ENCODE data around the gene LRRC23.
A peak's percentile ranks its signal among the peaks of the same experiment; 100 is the strongest.

LRRC23 gene

GRCh38 chr12:6948873-6949594 lies 44.4 kb downstream of the LRRC23 start:
- FAIRE-seq = peak; percentile 94
- DNase-seq (ENCODE audit: insufficient read length, low spot score) = no peak
- TF ChIP-seq POU2F2 (IDR thresholded peaks at IDR 0.05; ENCODE audit: low read depth, low read length) (no peak), SPI1 (IDR thresholded peaks at IDR 0.05; ENCODE audit: low read depth, low read length) (no peak), POLR2A (IDR thresholded peaks at IDR 0.05; ENCODE audit: low read depth, low read length) (no peak), TAF1 (IDR thresholded peaks at IDR 0.05; ENCODE audit: low read depth, low read length) (no peak), PAX5 (IDR thresholded peaks at IDR 0.05; ENCODE audit: insufficient read depth, low read length, severe bottlenecking) (no peak), POLR2AphosphoS5 (IDR thresholded peaks at IDR 0.05; ENCODE audit: low read depth, low read length) (no peak)

GRCh38 chr12:6950401-6950801 lies 45.8 kb downstream of the LRRC23 start:
- TF ChIP-seq TAF1 (IDR thresholded peaks at IDR 0.05; ENCODE audit: low read depth, low read length) (no peak), POLR2AphosphoS5 (IDR thresholded peaks at IDR 0.05; ENCODE audit: low read depth, low read length) (no peak)
- DNase-seq (ENCODE audit: insufficient read length, low spot score) = no peak
- FAIRE-seq = no peak

- peak; percentile 98 for FAIRE-seq
- peak; percentile 81 for TF ChIP-seq TAF1 (IDR thresholded peaks at IDR 0.05; ENCODE audit: low read depth, low read length)
- peak; percentile 56 for TF ChIP-seq SPI1 (IDR thresholded peaks at IDR 0.05; ENCODE audit: low read depth, low read length)
- TF ChIP-seq PAX5 (IDR thresholded peaks at IDR 0.05; ENCODE audit: insufficient read depth, low read length, severe bottlenecking) = no peak
- TF ChIP-seq POU2F2 (IDR thresholded peaks at IDR 0.05; ENCODE audit: low read depth, low read length) = 0 out of 2 replicates have a peak, but pooled peaks have one; percentile 33
- TF ChIP-seq POLR2AphosphoS5 (IDR thresholded peaks at IDR 0.05; ENCODE audit: low read depth, low read length) = peak; percentile 75
- TF ChIP-seq POLR2A (IDR thresholded peaks at IDR 0.05; ENCODE audit: low read depth, low read length) = peak; percentile 53
- DNase-seq (ENCODE audit: insufficient read length, low spot score) = no peak
Measured at GRCh38 chr12:6950811-6951540, 46.4 kb downstream of the LRRC23 start, which contains the start of gene PTPN6. Gene PTPN6 (plus strand): TSS chr12:6951356. CDS start chr12:6951513, 157 bp downstream.

GRCh38 chr12:6951551-6952120 lies 47.0 kb downstream of the LRRC23 start:
- no peak for TF ChIP-seq PAX5 (IDR thresholded peaks at IDR 0.05; ENCODE audit: insufficient read depth, low read length, severe bottlenecking)
- TF ChIP-seq POLR2AphosphoS5 (IDR thresholded peaks at IDR 0.05; ENCODE audit: low read depth, low read length) = 0 out of 2 replicates have a peak, but pooled peaks have one; percentile 12
- no peak; the same call in 1 of the 2 replicates for TF ChIP-seq POLR2A (IDR thresholded peaks at IDR 0.05; ENCODE audit: low read depth, low read length)
- TF ChIP-seq POU2F2 (IDR thresholded peaks at IDR 0.05; ENCODE audit: low read depth, low read length) = 0 out of 2 replicates have a peak, but pooled peaks have one; percentile 7
- no peak for TF ChIP-seq SPI1 (IDR thresholded peaks at IDR 0.05; ENCODE audit: low read depth, low read length)
- TF ChIP-seq TAF1 (IDR thresholded peaks at IDR 0.05; ENCODE audit: low read depth, low read length) = no peak; the same call in 1 of the 2 replicates
- FAIRE-seq = no peak
- no peak for DNase-seq (ENCODE audit: insufficient read length, low spot score)

DNA sequence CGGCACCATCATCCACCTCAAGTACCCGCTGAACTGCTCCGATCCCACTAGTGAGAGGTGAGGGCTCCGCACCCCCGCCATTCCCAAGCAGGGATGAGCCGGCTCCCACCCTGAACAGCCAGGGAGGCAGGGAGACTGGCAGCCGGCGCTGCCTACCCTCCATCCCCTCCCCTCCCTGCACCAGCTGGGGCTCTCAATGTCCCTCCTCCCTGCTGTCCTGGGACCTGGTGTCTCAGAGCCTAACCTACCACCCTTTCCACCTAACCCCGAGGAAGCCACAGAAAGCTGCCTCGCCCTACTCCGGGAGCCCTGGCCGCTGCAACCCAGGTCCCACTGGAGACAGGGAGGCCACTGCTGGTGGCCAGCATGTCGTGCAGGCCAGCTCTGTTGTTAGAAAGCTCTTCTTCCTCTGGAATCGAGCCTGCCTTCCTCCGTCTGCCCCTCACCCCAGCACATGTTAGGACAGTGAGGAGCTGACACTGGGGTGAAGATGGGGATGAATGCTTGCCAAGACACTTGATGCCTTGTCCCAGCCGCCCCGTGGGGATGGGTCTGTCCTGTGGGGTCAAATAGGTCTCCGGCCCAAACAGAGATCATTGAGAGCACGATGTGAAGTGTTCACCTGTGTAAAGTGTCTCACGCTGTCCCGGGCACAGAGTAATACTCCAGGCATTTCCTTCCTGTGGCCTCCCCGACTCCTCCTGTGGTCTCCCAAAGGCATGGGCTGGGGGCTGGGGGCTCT lies 47.7 kb downstream of the LRRC23 start:
- TF ChIP-seq POLR2A (IDR thresholded peaks at IDR 0.05; ENCODE audit: low read depth, low read length) (no peak; the same call in 1 of the 2 replicates), POU2F2 (IDR thresholded peaks at IDR 0.05; ENCODE audit: low read depth, low read length) (no peak), POLR2AphosphoS5 (IDR thresholded peaks at IDR 0.05; ENCODE audit: low read depth, low read length) (no peak), TAF1 (IDR thresholded peaks at IDR 0.05; ENCODE audit: low read depth, low read length) (0 out of 2 replicates have a peak, but pooled peaks have one; percentile 38), PAX5 (IDR thresholded peaks at IDR 0.05; ENCODE audit: insufficient read depth, low read length, severe bottlenecking) (no peak), SPI1 (IDR thresholded peaks at IDR 0.05; ENCODE audit: low read depth, low read length) (no peak)
- DNase-seq (ENCODE audit: insufficient read length, low spot score) (no peak), FAIRE-seq (no peak)

- FAIRE-seq (no peak), DNase-seq (ENCODE audit: insufficient read length, low spot score) (no peak)
- no peak for TF ChIP-seq POU2F2 (IDR thresholded peaks at IDR 0.05; ENCODE audit: low read depth, low read length)
- no peak; the same call in none of the 2 replicates for TF ChIP-seq POLR2A (IDR thresholded peaks at IDR 0.05; ENCODE audit: low read depth, low read length)
- TF ChIP-seq PAX5 (IDR thresholded peaks at IDR 0.05; ENCODE audit: insufficient read depth, low read length, severe bottlenecking) = no peak
- no peak for TF ChIP-seq TAF1 (IDR thresholded peaks at IDR 0.05; ENCODE audit: low read depth, low read length)
- no peak for TF ChIP-seq SPI1 (IDR thresholded peaks at IDR 0.05; ENCODE audit: low read depth, low read length)
- no peak for TF ChIP-seq POLR2AphosphoS5 (IDR thresholded peaks at IDR 0.05; ENCODE audit: low read depth, low read length)
Measured at GRCh38 chr12:6952863-6953441, 48.3 kb downstream of the LRRC23 start.

GRCh38 chr12:6953442-6954315 lies 49.1 kb downstream of the LRRC23 start:
- TF ChIP-seq TAF1 (IDR thresholded peaks at IDR 0.05; ENCODE audit: low read depth, low read length) = peak; percentile 95
- TF ChIP-seq PAX5 (IDR thresholded peaks at IDR 0.05; ENCODE audit: insufficient read depth, low read length, severe bottlenecking) = no peak
- TF ChIP-seq POLR2AphosphoS5 (IDR thresholded peaks at IDR 0.05; ENCODE audit: low read depth, low read length) = peak; percentile 99
- peak; percentile 99 for TF ChIP-seq POU2F2 (IDR thresholded peaks at IDR 0.05; ENCODE audit: low read depth, low read length)
- TF ChIP-seq POLR2A (IDR thresholded peaks at IDR 0.05; ENCODE audit: low read depth, low read length) = peak; percentile 98
- TF ChIP-seq SPI1 (IDR thresholded peaks at IDR 0.05; ENCODE audit: low read depth, low read length) = peak; percentile 90
- FAIRE-seq (peak; percentile 98), DNase-seq (ENCODE audit: insufficient read length, low spot score) (no peak)
